HG03439 (cell line): Measurements from ENCODE around the gene KCNN1.
"Not testable (repeated sequence)": the region's sequence is repeated elsewhere in the genome, so short reads cannot be mapped to it uniquely, and the experiment has no call there.

Experiments used
- ATAC-seq: cut with Tn5 transposase; IDR thresholded peaks from one replicate; pipeline ENCODE4 v1.9.1; 2021; ENCODE audit warnings: mild to moderate bottlenecking, moderate library complexity; ENCODE audit not compliant: unreplicated experiment

Gene KCNN1

DNA sequence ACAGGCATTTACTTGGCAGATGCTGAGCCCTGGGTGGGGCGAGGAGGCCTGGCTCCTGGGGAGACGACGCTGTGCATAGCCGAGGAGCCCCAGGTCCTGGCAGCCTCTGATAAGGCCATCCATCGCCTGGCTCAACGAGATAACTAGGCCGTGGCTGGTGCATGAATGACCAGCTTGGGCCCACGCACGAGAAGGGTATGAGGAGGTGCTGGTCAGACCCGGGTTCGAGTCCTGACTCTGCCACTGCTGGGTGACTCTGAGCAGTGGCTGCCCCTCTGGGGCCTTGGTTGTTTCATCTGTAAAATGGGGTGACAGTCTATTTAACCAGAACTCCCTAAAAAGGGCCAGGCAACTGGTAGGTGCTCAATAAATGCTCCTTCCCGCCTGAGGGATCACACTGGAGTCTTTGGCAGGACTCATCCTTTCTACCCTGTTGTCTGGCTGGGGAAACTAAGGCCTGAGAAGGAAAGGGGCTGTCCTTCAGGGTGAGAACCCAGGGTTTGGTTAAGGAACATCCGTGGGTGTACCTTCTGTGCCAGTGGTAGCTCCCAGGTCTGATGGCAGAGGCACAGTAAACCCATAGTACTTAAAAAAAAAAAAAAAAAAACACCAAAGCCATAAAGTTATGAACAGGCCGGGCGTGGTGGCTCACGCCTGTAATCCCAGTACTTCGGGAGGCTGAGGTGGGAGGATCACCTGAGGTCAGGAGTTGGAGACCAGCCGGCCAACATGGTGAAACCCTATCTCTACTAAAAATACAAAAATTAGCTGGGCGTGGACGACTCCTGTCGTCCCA is 33.0 kb downstream of the KCNN1 start:
- ATAC-seq: no peak

DNA sequence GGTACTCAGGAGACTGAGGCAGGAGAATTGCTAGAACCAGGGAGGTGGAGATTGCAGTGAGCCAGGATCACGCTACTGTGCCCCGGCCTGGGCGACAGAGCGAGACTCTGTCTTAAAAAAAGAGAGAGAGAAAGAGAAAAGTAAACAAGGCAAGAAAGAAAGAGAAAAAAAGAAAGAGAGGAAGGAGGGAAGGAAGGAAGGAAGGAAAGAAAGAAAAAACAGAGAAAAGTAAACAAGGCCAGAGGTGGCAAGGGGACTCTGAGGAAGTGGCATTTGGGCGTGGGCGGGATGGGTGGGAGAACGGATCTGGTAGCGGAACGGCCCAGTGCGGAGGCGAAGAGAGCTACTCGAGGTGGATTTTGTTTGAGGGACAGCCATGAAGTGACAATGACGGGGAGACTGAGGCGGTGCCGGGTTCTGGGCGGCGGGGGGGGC is 33.6 kb downstream of the KCNN1 start:
- ATAC-seq: peak; percentile 7

DNA sequence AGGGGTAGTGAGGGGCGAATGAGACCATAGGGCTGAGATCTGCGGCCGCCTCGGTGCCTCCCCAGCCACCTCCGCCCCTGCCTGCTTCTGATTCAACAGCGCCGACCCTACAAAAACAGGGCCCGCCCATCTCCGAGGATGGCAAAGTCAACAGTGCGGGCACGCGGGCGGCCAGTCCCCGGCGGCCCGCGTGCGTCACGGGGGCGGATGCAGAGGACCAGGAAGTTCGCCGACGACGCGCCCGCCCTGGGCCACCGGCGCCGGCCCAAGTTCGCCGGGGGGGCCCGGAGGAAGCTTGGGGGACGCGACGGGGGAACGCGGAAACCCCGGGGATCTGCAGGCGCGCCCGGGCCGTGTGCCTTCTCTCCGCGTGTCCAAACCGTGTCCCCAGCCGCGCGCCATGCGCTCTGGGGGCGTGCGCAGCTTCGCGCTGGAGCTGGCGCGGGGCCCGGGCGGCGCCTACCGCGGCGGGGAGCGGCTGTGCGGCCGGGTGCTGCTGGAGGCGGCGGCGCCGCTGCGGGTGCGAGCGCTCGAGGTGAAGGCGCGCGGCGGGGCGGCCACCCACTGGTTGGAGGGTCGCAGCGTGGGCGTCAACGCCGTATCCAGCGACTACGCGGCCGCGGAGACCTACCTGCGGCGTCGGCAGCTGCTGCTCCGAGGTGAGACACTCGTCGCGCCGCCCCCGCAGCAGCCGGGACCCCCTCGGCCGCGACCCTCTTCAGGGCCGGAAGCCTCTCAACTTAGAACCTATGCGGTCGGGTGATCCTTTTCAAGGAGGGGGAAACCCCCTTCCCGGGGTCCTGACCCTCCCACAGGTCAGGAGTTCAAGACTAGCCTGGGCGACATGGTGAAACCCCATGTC is 34.2 kb downstream of the KCNN1 start:
- peak; percentile 67 for ATAC-seq

DNA sequence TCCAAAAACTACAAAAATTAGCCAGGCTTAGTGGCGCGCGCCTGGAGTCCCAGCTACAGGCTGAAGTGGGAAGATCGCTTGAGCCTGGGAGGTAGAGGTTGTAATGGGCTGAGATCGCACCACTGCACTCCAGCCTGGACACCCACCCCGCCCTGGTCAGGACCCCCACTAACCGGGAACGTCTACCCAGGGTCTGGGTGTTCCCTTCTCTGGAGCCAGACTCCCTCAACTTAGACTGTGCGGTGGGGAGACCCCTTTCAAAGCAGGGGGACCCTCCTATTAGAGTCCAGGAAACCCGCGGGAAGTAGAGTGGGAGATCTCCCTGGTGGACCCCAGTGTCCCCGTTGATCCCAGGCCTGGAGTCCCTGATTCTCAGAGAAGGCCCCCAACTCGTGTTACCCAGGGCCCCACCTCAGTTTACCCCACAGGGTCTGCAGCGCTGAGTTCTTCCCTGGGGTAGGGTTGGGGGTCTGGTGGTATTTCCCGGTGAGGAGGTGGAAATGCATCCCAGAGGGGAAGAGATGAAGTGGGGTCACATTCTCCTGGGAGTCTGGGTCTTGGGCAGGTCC is 35.0 kb downstream of the KCNN1 start:
- ATAC-seq: no peak

DNA sequence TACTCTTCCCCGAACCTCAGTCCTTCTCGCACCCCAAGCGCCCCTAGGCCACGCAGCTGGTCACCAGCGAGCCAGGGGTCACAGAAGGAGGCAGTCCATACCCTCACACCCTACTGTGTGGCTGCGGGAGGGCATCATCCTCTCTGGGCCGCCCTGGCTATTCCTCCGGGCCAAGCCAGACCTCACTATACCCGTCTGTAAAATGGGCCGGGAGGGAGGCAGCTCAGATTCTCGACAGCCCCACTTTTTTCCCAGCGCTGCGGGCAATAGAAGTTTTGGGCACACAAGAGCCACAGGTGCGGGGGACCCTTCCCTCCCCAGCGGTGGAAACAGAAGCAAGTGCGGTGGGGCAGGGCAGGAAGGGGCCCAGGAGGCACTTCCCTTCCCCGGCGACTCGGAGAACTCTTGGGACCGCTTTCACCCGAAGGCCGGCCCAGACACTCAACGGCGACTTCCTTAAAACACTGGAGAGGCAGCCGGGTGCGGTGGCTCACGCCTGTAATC is 35.5 kb downstream of the KCNN1 start:
- ATAC-seq: no peak

DNA sequence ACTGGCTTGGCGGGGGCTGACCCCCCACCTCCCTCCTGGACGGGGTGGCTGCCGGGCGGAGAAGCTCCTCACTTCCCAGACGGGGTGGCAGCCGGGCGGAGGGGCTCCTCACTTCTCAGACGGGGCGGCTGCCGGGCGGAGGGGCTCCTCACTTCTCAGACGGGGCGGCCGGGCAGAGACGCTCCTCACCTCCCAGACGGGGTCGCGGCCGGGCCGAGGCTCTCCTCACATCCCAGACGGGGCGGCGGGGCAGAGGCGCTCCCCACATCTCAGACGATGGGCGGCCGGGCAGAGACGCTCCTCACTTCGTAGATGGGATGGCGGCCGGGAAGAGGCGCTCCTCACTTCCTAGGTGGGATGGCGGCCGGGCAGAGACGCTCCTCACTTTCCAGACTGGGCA is 38.8 kb downstream of the KCNN1 start:
- not testable (repeated sequence) for ATAC-seq

DNA sequence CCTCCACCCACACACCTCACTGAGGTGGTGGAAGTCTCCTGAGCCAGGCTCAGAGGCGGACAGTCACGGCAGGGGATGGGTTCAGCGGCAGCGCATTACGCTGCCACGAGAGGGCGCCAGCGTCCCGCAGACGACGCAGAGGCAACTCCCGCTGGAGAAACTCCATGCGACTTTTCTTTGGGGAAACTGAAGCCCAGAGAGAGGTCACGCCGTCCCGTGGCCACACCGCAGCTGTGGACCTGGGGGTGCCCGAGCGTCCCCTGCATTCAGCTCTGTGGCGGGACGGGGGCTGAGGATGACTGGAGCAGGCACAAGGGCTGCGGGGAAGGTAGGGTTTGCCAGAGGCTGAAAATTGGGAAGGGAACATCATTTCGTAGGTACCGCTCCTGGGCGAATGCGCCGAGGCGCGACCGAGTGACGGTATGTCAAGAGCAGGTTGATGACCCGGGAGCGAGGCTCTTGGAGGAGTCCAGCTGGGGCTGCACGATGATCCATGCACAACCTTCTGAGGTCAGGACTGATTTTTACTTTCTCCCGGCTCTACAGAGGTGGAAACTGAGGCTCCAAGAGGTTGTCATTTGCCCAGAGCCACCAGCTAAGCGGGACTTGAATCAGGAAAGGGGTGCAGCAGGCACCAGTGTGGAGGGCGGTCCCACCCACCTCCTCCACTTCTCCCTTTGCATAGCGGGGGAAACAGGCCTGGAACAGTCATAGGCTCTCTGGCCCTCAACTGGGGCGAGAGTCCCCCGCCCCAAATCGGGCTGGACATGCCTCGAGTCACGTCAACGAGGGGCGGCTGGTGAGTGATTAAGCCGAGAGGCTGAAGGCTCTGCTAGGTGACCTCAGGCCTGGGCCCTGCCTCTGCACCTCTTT is 40.4 kb downstream of the KCNN1 start:
- peak; percentile 48 for ATAC-seq

DNA sequence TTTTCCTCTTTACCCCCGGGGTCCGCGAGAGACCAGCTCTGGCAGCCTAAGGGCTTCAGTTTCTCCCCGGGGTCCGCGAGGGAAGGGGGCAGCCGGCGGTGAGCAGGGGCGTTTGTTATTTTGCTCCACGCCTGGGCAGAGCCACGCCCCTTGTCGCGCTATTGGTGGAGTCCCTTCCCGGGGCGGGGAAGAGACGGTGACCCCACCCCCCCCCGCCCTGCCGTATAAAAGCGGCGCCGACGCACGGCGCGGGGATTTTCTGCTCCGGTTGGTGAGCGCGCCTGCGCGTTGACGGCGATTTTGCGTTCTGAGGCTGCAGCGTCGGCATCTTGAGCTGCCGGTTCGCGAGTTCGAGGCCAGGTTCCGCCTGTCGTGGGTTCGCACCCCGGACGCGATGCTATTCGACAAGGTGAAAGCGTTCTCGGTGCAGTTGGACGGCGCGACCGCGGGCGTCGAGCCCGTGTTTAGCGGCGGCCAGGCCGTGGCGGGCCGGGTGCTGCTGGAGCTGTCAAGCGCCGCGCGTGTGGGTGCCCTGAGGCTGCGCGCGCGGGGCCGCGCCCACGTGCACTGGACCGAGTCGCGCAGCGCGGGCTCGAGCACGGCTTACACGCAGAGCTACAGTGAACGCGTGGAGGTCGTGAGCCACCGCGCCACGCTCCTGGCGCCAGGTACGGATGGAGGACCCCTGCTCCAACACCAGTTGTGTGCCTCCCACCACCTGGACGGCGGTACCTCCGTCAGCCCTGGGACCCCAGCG is 41.2 kb downstream of the KCNN1 start, which contains the start of gene ARRDC2:
Gene ARRDC2 (plus strand): TSS at position 254 of the 757 bp plus-strand sequence. CDS start 141 bp downstream, at position 395.
- ATAC-seq: peak; percentile 65

DNA sequence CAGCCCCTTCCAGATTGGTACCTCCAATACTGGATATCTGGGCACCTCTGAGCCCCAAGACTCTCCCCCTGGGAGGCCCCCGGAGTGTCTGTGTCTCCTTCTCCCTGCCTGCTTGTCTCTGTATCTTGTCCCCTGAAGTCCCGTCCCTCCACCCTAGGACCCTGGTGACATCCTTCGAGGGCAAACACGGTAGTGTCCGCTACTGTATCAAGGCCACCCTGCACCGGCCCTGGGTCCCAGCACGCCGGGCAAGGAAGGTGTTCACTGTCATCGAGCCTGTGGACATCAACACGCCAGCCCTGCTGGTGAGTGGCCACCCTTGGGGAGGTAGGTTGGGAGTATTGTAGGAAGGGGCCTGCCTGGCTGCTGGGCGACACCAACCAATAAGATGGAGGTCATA is 41.9 kb downstream of the KCNN1 start:
- no peak for ATAC-seq

DNA sequence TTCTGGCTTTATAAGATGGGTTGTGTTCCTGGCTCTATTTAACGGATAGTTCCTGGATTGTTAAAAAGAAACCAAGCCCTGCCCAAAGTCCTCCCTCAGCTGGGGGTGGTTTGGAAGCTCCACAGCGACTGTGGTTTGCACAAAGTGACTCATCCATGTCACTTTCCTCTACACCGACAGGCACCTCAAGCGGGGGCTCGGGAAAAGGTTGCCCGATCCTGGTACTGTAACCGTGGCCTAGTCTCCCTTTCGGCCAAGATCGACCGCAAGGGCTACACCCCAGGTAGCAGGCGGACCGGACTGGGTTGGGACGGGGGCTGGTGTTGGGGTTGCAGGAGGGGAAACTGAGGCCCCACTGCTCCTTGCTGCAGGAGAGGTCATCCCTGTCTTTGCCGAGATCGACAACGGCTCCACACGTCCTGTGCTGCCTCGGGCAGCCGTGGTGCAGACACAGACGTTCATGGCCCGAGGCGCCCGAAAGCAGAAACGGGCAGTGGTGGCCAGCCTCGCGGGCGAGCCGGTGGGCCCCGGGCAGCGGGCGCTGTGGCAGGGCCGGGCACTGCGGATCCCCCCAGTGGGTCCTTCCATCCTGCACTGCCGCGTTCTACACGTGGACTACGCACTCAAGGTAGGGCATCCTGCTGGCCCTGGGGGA is 42.6 kb downstream of the KCNN1 start:
- no peak for ATAC-seq

DNA sequence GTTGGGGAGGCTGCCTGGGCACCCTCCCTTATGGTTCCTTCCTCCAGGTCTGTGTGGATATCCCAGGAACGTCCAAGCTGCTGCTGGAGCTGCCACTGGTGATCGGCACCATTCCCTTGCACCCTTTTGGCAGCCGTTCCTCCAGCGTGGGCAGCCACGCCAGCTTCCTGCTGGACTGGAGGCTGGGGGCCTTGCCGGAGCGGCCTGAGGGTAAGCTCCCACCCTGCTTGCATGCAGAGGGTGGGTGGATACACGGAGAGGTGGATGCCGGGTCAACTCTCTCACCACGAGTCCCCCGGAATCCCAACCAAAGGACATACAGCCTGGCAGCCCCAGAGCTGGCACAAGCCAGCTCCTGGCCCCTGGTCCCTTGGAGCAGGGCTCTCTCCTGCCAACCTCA is 43.2 kb downstream of the KCNN1 start:
- ATAC-seq: no peak

DNA sequence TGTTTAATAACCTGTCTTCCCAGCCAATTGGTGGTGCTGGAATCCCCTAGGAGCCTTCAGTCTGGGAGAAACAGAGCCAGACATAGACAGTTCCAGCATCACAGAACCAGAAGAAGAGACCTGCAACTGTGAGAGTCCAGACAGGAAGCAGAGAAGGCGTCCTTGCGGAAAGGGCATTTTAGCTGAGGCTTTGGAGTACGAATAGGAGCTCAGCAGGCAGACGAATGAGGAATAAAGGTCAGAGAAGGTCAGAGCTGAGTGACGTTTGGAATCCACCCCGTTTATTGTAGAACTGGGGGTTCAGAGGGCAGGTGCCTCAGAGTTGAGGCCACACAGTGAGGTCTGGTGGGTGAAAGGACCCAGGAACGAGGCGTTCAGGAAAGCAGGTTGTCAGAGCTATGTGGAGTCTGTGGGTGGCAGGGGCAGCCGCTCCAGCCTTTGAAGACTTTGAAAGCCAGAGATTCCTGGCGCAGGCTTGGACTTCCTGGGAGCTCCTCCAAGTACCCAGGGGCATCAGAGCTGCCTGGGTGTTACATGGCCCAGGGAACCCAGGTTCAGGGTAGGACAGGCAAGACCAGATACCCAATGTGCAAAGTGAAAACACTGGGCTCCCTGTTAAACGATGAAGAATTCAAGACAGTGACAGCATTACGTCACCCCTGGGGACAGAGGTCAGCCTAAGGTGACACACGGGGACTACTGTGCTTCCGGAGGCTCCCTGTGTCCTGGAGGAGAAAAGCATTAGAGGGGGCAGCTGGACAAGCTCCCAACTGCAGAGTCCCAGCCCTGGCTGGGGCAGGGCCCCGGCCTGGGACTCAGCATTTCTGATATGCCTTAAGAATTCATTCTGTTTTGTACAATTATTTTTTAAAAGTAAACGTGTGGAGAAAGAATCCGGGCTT is 46.6 kb downstream of the KCNN1 start:
- ATAC-seq: no peak

DNA sequence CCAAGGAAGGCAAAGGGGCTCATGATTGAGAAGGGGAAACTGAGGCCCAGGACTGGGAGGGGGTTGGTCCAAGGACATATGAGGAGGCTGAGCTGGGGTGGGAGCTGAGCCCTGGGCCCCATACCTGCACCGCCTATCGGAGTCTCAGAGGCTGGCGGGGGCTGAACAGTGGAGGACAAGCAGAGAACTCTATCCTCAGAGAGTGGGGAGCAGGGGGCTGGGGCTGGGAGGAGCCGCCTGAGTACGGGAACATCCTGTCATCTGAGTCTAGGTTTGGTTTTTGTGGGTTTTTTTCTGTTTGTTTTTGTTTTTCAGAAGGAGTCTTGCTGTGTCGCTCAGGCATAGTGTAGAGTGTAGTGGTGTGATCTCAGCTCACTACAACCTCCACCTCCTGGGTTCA is 47.3 kb downstream of the KCNN1 start:
- no peak for ATAC-seq

DNA sequence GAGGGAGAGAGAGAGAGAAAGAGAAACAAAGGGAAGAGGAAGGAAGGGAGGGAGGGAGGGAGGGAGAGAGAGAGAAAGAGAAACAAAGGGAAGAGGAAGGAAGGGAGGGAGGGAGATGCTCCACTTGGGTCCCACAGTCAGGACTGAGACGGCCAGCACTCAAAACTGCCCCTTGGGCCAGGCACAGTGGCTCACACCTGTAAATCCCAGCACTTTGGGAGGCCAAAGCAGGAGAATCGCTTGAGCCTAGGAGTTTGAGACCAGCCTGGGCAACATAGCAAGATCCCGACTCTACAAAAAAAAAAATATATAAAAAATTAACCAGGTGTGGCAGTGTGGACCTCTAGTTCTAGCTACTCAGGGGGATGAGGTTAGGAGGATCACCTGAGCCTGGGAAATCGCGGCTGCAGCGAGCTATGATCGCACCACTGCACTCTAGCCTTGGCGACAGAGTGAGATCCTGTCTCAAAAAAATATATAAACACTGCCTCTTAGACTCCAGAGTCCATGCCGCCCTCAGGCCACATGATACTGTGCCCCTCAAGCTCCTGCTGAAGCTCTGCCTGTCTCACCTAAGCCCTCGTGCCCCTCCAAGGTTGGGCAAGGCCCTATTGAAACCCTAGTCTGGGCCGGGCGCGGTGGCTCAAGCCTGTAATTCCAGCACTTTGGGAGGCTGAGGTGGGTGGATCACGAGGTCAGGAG is 49.5 kb downstream of the KCNN1 start:
- ATAC-seq: no peak

DNA sequence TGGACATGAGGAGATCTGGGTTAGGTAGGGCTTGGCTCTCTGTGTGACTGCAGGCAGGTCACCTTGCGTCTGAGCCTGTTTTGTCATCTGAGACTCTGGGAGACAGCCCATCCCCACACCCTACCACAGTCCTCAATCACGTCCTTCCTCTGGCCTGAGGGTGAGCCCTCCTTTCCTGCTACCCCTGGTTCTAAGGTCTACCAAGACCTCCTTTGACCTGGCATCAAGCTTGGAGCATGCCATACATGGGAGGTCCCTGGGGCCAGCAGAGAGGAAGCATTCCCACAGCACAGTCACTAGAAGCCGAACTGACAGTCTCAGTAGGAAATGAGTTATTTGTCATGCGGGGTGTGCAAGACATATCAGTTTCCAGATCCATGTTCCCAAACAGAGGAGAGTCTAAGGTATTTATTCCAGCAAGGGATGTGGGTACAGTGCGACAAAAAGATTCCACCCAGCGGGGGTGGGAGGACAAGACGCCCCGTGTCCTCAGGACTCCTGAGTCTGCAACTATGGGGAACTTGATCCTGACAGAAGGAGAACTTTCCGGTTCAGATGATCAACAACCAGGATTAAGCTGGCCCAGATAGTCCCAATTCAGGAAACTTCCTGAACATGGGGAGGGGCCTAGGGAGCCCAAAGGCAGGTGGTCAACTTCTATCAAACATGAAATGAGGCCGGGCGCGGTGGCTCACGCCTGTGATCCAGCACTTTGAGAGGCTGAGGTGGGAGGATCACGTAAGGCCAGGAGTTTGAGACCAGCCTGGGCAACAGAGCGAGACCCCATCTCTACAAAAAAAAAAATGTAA is 50.6 kb downstream of the KCNN1 start:
- ATAC-seq: no peak

DNA sequence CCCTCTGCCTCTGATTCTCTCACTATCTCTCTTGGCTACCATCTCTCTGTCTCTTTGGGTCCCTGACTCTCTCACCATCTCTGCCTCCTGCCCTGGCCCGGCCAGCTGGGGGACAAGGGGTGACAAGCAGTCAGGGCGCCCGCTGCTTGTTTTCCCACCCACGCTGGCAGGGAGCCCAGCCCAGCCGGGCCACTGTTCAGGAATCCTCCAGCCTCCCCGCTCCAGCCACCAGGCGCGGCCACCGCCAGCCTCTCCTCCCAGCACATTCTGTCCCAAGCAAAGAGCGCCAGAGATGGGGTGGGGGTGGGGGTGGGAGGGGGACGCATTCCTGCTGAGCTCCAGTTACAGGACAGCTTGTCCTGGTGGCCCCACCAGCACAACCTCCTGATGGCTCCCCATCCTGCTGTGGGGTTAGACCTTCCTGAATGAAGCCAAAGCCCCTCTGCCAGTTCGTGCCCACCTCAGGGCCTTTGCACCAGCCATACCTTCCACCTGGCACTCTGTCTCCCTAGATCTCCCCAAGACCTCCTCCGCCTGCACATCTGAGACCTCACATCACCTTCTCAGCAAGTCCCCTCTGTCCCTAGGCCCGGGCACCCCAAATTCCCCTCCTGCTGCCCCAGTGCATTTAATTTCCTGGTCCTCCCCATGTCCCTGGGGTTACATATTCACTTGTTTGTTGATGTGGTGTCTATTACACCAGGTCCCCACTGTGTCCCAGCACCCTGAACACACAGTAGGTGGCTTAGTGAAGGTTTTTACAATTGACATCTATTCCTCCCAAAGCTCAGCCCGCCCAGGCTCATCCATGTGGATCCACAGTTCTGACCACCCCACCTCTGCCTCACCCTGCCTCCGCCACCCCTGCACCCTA is 53.5 kb downstream of the KCNN1 start:
- no peak for ATAC-seq
